ENCODE results near the gene NPR2.

GRCh38 chr9:35754264-35754663 is 37.1 kb upstream of the NPR2 start, which contains the start of gene MSMP:
- TF ChIP-seq POLR2A (IDR thresholded peaks at IDR 0.05): no peak
- TF ChIP-seq, protein P1, sequence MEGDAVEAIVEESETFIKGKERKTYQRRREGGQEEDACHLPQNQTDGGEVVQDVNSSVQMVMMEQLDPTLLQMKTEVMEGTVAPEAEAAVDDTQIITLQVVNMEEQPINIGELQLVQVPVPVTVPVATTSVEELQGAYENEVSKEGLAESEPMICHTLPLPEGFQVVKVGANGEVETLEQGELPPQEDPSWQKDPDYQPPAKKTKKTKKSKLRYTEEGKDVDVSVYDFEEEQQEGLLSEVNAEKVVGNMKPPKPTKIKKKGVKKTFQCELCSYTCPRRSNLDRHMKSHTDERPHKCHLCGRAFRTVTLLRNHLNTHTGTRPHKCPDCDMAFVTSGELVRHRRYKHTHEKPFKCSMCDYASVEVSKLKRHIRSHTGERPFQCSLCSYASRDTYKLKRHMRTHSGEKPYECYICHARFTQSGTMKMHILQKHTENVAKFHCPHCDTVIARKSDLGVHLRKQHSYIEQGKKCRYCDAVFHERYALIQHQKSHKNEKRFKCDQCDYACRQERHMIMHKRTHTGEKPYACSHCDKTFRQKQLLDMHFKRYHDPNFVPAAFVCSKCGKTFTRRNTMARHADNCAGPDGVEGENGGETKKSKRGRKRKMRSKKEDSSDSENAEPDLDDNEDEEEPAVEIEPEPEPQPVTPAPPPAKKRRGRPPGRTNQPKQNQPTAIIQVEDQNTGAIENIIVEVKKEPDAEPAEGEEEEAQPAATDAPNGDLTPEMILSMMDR (IDR thresholded peaks at IDR 0.05): no peak
